Left colon (tissue), 2 donors: ENCODE results near the gene METTL8. TPM values are rescaled to one million over a fixed set of nuclear protein-coding genes. Genes with fewer than 3 reads are reported as not detected.

Experiments used
- ATAC-seq: fragments of 200-7000 bp; cut with Tn5 transposase; one replicate; pipeline ENCODE4 v1.9.1; 2020; ENCODE audit warnings: mild to moderate bottlenecking, moderate library complexity
- DNase-seq, 2 donors: peaks; one replicate each; pipeline ENCODE4 v3.0.0-alpha.2; 2020
- intact Hi-C, 2 donors: fragments of 100-400 bp; cut with DNase I in 1 of 2; cut with micrococcal nuclease in 1 of 2; formaldehyde crosslinking; loops; one replicate each; pipeline versions ENCODE4 v1.11.2 to v1.14.0; 2022; cut with DNase I, micrococcal nuclease
- long read RNA-seq: library from polyadenylated mRNA; unstranded; transcript quantifications from one replicate; pipeline ENCODE4 v2.0.0, GENCODE V29; 2021
- total RNA-seq, 2 donors: library from RNA; stranded (reverse); fragmentation: NEBNext Ultra II Directional; extraction: Animal tissue kit (Norgen Biotek cat#: 25700); gene quantifications; one replicate each; pipeline ENCODE4 v1.2.1, GENCODE V29; 2021
- donor health status: DM: no; HTN: no; CAD: no.
- donor health status: DM: yes; HTN: yes; CAD: no.

METTL8 gene, protein sequence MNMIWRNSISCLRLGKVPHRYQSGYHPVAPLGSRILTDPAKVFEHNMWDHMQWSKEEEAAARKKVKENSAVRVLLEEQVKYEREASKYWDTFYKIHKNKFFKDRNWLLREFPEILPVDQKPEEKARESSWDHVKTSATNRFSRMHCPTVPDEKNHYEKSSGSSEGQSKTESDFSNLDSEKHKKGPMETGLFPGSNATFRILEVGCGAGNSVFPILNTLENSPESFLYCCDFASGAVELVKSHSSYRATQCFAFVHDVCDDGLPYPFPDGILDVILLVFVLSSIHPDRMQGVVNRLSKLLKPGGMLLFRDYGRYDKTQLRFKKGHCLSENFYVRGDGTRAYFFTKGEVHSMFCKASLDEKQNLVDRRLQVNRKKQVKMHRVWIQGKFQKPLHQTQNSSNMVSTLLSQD
- total RNA-seq: 10 to 100 TPM; 17.0 to 18.0 TPM
- long read RNA-seq, full-length matches to known transcripts: 4 of 16 reads
- long read RNA-seq, partial matches to known transcripts: 1 of 16 reads
- long read RNA-seq, other reads (novel, unspliced or antisense): 11 of 16 reads

DNA sequence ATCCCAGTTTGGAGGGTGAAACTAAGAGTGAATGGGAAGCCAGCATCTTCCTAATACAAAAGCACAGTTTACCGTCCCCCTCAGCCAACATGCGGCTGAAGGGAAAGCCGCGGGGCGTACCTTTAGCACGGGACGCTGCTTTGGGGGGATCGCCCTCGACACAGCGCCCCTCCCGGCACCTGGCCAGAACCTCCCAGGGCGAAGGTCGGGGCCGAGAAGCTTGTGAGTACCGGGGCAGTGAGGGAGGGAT lies at the start of gene METTL8:
Gene METTL8 (minus strand): TSS at position 228 of the 250 bp plus-strand sequence. CDS start 41,805 bp downstream, outside the sequence.
- no peak for ATAC-seq
- intact Hi-C loops: no loop called here
- DNase-seq: no peak

DNA sequence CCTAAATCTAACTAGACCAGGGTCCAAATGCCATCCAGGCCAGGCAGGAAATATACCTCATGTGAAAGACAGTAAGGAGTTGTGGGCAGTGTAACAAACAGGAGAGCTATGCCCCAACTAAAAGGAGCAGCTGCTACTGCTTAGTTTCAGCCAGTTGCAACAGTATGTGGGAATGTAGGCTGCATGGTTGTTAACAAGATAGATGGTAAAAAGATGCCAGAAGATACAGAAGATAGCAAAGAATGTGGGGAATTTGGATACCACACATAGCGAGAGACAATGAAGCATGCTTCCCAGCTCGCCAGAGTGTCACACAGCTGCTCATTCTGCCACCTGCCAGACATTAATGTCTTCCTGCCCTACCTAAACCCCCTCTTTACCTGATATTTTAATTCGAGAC lies 49.1 kb upstream of the METTL8 start:
- intact Hi-C loops: no loop called here

DNA sequence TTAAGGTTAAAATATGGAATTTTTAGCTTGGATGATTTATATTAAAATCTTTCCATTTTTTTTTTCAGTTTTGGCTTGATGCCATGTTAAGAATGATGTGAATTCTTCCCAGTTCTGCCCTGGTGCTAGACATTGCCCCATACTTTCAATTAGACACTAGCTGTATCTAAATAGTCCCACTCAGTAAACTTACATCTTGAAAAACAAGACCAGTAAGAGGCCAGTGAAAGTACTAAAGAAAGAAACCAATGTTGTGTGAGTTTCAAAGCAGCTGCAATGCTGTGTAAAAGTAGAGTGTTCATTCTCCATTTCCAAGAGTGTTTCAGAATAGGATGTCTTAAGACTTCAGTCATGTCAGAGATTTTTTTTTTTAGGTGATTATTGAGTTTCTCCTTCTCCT lies 48.5 kb upstream of the METTL8 start:
- DNase-seq (no peak), ATAC-seq (no peak)
- intact Hi-C loops: no loop called here

More for the DNA sequence above, 49.1 kb upstream of the METTL8 start:
- ATAC-seq: no peak
- no peak for DNase-seq

DNA sequence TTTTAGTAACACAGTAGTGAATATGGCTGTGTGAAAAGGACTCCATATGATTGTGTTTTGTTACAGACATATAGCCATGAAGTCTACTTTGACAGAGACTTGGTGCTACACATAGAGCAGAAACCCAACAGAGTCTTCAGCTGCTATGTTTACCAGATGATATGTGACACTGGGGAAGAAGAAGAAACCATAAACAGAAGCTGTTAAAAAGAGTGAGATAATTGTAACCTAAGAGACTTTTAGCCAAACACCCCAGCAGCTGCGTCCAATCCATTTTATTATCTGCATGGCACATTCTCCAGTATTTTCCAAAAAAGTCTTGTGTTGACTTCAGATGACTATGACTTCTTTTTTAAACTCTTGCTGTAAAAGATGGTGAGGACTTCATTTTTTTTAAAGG lies 47.1 kb upstream of the METTL8 start:
- ATAC-seq (no peak), DNase-seq (no peak)
- intact Hi-C loops: no loop called here

DNA sequence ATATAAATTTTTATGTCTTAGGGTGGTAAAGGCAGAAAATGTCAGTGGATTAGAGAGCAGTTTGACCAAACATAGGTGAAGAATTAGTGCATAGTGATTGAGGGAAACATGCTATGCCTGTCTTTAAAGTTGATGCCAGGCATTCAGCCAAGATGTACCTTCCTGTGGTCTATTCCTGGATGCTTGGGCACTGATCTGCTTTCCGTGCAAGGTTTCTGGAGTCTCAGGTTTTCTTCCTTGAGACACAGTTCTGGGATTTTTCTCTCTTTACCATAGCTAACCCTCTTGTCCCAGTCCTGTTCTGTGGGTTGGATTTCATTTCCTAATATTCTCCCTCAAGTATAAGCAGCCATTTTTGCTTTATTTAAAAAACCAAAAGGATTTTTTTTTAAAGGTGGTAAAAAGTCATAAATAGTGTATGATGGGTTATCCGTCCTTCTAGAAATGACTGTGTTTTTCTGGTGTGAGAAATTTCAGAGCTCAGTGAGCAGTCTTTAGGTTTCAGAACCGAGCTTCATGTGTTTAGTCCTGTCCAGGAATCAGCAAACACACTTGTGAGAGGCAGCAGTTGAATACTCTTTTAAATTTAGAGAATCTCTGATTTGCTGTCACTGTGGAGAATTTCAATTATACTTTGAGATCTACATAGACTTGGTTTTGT lies 45.5 kb upstream of the METTL8 start:
- DNase-seq (no peak), ATAC-seq (no peak)
- intact Hi-C loops: no loop called here

DNA sequence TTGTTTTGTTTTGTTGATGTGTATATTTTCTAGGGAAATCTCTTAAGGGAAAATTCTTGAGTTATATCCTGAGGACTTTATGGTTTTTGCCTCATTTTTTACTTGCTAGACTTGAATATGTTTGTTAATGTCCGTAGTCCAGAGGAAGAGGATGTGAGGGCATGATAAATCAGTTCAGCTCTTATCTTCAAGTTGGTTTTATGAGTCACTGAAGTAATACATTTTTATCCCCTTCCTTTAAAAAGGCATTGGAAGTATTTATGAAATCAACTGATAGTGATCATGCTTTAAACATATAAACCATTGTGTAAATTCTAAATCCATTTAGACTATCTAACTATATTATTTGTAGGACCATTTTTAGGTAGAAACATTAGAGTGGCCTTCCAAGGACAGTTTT lies 44.6 kb upstream of the METTL8 start:
- intact Hi-C loops: no loop called here
- DNase-seq: no peak
- ATAC-seq: peak; percentile 71

DNA sequence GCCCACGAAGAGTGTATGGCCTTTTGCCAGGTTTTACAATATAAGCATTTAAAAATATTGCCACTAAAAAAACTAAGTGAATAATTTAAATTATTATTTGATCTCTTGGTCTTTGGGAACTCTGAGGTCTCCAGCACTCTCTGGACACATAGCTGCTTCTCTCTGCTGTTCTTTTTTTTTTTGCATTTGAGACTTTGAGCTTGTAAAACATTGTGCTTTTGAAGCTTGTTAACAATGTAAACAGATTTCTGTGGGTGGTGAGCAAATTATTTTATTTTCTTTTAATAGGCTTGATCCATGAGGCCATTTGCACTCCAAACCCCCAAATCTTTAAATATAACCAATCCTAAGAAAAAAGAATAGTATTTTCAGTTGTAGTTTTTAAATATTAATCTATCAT lies 42.2 kb upstream of the METTL8 start:
- intact Hi-C loops: no loop called here
- ATAC-seq: peak; percentile 79
- DNase-seq: no peak

DNA sequence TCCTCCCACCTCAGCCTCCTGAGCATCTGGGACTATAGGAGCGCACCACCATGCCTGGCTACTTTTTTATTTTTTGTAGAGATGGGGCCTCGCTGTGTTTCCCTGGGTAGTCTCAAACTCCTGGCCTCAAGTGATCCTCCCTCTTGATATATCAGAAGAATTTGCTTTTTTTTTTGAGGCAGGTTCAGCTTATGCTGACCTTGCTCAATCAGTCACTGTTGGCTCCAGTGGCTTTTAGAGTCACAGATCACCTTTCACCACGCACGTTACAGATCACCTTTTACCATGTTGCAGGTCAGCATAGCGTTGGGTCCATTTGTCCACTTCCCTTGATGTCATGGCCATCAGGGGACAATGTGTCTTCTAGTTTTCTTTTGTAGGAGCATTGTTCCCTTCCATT lies 36.3 kb upstream of the METTL8 start:
- ATAC-seq: no peak
- no peak for DNase-seq
- intact Hi-C loops: no loop called here

DNA sequence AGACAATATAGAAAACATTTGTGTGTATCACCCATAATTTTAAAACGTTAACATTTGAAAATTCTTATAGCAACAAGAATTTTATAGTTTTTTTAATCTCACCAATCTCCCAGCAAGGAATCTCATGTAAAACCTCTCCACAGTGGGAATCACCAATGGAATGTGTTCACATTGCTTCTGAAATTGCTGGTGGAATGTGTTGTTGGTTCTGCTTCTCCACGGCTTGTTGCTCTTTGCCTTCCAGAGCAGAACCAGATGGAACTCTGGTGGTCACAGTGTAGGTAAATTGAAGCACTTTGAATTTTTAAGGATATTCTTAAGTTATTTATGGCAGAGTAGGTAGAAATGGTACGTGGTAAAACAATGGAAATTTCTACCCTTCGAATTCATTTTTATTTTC lies 35.4 kb upstream of the METTL8 start:
- ATAC-seq (no peak), DNase-seq (no peak)
- intact Hi-C loops: no loop called here

DNA sequence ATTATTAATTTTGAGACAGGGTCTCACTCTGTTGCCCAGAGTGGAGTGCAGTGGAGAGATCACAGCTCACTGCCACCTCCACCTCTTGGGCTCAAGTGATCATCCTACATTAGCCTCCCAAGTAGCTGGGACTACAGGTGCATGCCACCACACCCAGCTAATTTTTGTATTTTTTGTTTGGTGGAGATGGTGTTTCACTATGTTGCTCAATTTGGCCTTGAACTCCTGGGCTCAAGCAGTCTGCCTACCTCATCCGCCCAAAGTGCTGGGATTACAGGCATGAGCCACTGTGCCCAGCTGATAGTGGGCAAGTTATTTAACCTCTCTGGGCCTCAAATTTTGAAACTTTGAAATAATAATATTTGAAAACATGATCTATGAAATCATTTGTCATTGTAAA lies 26.7 kb upstream of the METTL8 start:
- intact Hi-C loops: no loop called here
- ATAC-seq (no peak), DNase-seq (no peak)

DNA sequence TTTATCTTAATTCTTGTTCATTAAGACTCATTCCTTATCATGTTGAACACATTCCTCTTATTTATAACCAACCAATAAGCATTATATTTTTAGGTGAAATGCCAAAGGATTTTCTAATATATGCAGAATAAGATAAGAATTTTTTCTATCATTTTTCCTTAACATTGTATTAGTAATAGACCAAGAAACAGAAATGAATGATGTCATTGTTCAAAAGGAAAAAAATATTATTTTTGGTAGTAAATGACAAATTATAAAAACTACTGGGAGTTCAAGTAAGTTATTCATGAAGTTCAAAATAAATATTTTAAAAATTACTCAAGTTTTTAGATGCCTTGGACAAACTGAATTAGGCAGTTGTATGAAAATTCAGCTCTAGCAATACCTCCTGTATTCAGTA lies 25.7 kb upstream of the METTL8 start:
- intact Hi-C loops: no loop called here

DNA sequence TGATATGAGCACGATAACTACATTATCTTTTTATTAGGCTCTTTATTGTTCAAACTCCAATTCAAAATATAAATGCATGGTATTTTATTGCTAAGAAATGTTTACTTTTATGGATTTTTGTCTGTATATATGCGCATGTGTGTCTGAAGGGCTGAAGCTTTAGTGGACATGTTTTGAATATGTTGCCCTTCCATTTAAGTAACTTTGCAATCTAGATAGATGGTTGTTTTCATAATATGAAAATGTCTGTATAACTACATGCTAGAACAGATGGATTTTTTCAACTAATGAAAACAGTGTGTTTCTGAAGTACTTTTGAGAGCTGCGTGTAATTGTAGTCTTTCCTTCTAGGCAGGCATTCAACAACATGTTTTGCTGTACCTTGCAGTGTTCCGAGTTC lies 19.0 kb upstream of the METTL8 start:
- ATAC-seq (no peak), DNase-seq (no peak)
- intact Hi-C loops: no loop called here

More for the DNA sequence above, 25.7 kb upstream of the METTL8 start:
- DNase-seq (no peak), ATAC-seq (no peak)

DNA sequence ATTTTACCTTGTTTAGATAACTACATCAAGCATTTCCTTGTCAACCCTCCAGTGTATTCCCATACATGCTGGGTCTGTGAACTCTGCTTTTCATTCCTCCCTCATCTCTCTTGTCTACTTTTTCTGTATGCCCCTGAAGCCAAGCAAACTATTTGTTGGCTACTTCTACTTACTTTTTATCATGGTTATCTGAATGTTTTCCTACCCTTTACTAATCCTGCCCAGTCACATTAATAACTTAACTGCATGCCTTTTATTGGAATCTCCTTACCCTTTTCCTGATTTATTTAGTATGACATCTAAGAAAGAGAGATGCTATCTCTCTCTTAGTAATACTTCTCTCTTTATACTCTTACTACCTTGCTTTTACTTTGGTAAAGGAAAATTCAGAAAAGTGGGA lies 17.3 kb upstream of the METTL8 start:
- intact Hi-C loops: no loop called here
- DNase-seq: no peak
- no peak for ATAC-seq

DNA sequence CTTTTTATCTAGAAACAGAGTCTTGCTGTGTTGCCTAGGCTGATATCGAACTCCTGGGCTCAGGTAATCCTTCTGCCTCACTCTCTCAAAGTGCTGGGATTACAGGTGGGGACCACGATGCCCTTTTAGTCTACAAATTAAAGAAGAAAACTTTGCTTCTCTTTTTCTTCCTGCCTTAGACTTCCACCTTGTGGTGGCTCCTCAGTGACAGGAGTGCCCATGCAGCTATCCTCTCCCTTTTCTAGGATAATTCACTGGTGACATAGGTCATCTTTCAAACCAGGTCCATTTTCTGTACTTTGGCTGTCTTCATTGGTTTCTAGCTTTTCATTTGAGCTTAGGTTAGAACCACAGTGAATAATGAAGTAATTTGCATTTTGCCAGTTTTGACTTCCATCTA lies 13.9 kb upstream of the METTL8 start:
- intact Hi-C loops: no loop called here
- DNase-seq: no peak
- peak; percentile 40 for ATAC-seq

DNA sequence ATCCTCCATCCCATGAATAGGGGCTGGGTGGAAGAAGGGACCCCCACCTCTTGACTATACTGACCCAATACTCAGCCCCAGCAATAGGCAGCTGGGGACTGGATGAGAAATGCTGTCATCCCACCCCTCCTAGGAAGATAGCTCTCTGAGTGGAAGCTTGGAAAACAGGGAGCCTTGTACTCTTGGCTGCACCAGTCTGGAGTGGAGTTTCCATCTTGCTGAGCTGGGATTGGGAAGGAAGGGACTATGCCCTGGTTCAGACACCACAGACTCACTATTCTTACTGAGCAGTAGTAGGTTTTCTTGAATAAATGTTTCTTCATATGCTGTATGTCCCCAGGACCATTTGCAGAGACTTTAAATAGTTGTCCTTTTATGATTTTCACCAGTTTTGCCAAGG lies 7.7 kb upstream of the METTL8 start:
- intact Hi-C loops: no loop called here
- ATAC-seq: no peak

DNA sequence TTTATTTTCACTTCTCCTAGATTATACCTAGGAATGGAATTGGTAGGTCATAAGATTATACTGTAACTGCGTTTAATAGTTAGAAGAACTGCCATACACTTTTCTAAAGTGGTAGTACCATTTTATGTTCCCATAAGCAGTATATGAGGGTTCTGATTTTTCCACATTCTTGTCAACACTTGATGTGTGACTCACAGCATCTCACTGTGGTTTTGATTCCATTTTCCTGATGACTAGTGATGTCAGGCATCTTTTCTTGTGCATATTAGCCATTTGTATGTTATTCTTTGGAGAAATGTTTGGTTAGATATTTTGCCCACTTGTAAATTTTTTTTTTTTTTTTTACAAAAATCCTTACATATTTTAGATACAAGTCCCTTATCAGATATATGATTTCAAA lies 2.5 kb upstream of the METTL8 start:
- DNase-seq: no peak
- intact Hi-C loops: no loop called here

More for the DNA sequence above, 7.7 kb upstream of the METTL8 start:
- no peak for DNase-seq

DNA sequence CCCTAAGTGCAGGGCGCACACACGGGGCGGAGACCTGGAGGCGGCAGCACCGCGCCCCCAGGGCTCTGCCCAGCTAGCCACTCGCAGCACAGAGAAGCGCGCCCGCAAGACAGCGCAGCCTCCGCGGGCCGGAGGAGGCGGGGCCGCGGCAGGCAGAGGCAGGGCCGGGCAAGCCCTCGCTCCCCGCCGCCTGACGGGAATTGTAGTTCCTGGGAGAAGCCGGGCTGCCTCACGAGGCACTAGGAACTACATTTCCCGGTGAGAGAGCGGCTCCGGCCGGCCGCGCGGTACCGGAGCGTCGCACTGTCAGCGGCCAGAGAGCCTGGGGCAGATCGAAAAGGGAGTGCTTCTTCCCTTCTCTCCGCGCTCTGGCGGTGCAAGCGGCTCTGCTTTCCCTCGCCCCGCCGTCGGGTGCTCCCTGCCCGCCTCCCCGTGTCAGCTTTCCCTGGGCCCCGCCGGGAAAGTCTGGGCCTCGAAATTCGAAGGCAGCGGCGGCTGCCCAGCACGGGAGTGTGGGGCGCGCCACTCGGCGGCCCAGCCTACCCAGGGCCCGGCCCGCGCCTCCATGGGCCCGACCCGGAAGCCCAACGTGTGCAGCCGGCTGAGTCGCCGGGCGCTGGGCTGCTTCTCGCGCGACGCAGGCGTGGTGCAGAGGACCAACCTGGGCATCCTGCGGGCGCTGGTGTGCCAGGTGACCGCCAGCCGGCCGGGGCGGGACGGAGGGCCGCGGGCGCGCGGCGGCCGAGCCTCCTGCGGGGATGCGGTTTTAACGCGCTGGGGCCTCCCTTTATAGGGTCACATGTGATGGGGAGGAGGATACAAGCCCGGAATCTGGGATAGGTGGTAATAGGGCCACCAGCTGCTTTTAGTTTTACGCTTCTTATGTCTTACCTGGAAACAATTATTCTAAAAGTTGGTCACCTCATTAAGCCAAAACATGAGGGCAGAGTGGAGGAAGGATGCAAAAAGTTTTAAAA lies 511 bp upstream of the METTL8 start, which contains the start of gene DCAF17:
Gene DCAF17 (plus strand): TSS at position 214 of the 977 bp plus-strand sequence. CDS start 352 bp downstream, at position 566.
- ATAC-seq (peak; percentile 90), DNase-seq (peak; percentile 96 to 97)
- intact Hi-C loops: no loop called here

More for the DNA sequence above, 2.5 kb upstream of the METTL8 start:
- no peak for ATAC-seq

DNA sequence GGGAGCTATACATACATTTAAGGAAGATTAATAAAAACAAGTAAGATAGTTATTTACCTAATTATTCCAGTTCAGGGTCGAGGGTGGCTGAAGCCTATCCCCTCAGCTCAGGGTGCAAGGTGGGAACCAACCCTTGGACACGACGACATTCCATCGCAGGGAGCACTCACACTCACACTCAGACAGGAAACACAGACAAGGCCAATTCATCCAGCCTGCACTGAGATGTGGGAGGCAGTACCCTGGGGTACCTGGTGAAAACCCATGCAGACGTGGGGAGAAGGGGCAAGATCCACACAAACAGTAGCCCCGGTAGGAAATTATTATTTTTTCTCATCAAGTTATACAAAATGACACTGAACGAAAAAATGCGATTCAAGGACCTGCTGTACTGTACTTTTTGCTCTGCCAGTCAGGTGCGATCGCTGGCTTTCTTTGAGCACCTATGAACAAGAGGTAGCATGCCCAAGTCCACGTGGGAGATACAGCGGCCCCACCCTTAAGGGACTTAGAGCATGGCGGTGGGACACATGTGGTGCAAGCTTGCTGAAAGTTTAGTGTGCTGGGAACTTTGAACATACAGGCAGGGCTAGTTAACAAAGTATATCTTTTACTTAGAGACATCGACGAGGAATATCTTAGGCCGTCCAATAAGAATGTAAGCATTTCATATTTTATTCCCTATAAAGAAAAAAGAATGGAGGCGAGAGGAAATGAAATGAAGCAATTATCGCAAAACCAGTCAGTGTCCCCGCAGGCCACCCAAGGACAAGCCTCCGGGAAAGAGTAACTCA lies 624 bp downstream of the METTL8 start:
- intact Hi-C loops: no loop called here
- DNase-seq (peak; percentile 66 to 79), ATAC-seq (peak; percentile 56)
